Transverse colon (tissue), 4 donors: ENCODE measurements around the gene EXT2.

Source experiments
- EP300 ChIP-seq: sonication (generic); formaldehyde crosslinking; IDR thresholded peaks from one replicate; pipeline ENCODE4 v1.6.1; 2017; ENCODE audit warnings: antibody characterized with exemption, low read depth
- POLR2AphosphoS5 ChIP-seq, 3 donors: sonication (generic); formaldehyde crosslinking; IDR thresholded peaks; one replicate each; pipeline ENCODE4 v1.6.1; 2016; ENCODE audit warnings: antibody characterized with exemption in 3 of 3
- TF ChIP-seq, protein P1 (sequence below), 5 experiments: fragments of 200-600 bp in 3 of 5; fragments of 450-650 bp in 2 of 5; sonication (generic) in 3 of 5; IDR thresholded peaks; 1 replicate in 2 of 5; 2 replicates in 3 of 5; pipeline ENCODE4 v1.5.1; 2016 to 2017; ENCODE audit warnings: antibody characterized with exemption in 5 of 5, inconsistent platforms in 3 of 5, mild to moderate bottlenecking in 2 of 5, moderate library complexity in 1 of 5

- no peak for TF ChIP-seq EP300
- TF ChIP-seq, protein P1, sequence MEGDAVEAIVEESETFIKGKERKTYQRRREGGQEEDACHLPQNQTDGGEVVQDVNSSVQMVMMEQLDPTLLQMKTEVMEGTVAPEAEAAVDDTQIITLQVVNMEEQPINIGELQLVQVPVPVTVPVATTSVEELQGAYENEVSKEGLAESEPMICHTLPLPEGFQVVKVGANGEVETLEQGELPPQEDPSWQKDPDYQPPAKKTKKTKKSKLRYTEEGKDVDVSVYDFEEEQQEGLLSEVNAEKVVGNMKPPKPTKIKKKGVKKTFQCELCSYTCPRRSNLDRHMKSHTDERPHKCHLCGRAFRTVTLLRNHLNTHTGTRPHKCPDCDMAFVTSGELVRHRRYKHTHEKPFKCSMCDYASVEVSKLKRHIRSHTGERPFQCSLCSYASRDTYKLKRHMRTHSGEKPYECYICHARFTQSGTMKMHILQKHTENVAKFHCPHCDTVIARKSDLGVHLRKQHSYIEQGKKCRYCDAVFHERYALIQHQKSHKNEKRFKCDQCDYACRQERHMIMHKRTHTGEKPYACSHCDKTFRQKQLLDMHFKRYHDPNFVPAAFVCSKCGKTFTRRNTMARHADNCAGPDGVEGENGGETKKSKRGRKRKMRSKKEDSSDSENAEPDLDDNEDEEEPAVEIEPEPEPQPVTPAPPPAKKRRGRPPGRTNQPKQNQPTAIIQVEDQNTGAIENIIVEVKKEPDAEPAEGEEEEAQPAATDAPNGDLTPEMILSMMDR (IDR thresholded peaks at IDR 0.05): no peak
- no peak for TF ChIP-seq POLR2AphosphoS5 (IDR thresholded peaks at IDR 0.05)
Observed at GRCh38 chr11:44290208-44290607, 194.7 kb downstream of the EXT2 start.
